ENCODE measurements around the gene CSMD2. TPM values are rescaled to one million over a fixed set of nuclear protein-coding genes. Genes with fewer than 3 reads are reported as not detected.
A peak's percentile ranks its signal among the peaks of the same experiment; 100 is the strongest.

The CSMD2 gene
- total RNA-seq, 1 donor from 2014 or later = 1.8 TPM

DNA sequence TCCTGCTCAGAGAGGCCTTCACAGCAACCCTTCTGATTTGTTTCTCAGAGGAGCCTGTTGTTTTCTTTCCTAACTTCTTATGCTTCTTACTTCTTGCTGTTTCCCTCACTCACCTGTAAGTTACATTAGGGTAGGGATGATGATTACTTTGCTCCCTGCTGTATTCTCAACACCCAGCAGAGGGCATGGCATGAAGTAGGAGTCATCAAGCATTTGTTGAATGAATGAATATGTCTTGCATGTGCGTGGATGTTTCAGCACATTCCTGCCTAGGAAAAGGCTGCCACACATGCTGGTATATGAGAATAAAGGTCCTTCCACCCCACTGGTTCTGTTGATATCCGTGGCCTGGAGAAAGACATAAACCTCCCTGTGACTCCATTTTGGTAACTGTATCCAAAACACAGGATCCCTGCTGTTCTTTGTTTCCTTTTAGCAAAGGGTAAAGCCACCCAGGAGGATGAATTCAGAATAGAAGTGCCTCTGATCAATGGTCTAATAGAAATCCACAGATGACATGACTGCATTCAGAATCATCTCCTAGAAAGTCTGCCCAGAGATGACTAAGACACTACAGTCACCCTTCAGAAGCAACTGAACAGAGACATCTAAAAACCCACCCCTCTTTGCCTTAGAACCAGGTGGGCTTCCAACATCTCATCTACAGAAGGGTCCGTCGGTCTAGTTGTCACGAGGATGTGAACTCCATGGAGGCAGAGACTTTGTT lies 523.8 kb downstream of the CSMD2 start:
- Mint-ChIP-seq H3K27me3 (peaks cover 41% of the 10 kb centered on the region), H3K36me3 (no peaks in the 10 kb centered on the region), H3K4me1 (ENCODE audit: unreplicated experiment) (no peaks in the 10 kb centered on the region), H3K4me3 (no peak overlapping the region), H3K9me3 (no peaks in the 10 kb centered on the region), H3K27ac (no peak overlapping the region)
- DNase-seq (ENCODE audit: extremely low spot score, unreplicated experiment) = no peak
- peak; percentile 64 for TF ChIP-seq CTCF (conservative IDR thresholded peaks at IDR 0.05)

DNA sequence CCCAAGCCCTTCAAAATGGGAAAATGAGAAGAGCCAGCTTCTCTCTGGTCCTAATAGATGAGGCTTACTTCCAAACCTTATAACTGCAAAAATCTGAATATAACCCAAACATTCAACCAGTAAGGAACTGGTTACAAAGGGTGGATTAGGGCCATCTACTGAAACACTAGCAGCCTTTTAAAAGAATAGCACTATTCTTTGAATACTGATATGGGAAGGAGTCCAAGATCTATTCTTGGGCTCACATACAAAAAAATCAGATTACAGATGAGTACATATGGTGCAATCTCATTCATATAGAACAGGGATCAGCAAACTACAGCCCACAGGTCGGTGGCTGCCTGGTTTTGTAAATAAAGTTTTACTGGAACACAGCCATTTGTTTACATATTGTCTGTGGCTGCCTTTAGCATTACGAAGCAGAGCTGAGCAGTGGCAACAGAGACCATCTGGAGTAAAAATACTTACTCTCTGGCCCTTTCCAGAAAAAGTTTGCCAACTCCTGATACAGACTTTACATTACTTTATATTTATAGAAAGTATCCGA lies 524.8 kb downstream of the CSMD2 start:
- no peak for DNase-seq (ENCODE audit: extremely low spot score, unreplicated experiment)
- no peak for TF ChIP-seq CTCF (conservative IDR thresholded peaks at IDR 0.05)
- no peaks in the 10 kb centered on the region for H3K4me1 Mint-ChIP-seq (ENCODE audit: unreplicated experiment)
- H3K36me3 Mint-ChIP-seq = no peaks in the 10 kb centered on the region
- H3K4me3 Mint-ChIP-seq = no peak overlapping the region
- H3K27me3 Mint-ChIP-seq = peaks cover 41% of the 10 kb centered on the region
- H3K27ac Mint-ChIP-seq = no peak overlapping the region
- no peaks in the 10 kb centered on the region for H3K9me3 Mint-ChIP-seq

DNA sequence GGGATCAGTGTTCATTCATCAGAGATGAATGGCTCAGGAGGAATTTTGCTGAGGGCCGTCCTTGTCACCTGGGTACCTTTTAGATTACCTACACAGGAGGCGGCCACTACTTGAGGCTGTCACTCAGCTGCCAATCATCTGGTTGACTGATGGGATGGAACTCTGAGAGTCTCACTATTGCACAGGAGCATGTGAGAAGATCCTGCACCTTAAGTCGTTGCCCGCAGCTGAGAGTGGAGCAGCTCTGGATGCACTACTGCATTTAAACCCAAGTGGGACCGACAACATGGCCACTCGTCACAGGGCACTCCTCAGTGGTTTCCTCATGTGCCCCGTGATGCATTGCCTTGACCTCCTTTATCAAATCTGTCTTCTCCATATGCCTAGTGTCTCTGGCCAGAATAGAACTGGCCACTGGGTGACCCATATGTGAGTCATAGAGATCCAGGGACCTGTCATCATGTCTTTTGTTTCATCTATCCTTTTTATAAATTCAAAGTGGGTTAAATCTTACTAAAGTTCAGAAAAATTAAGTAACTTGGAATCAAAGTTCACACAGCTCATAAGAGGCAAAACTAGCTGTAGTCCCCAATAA lies 527.1 kb downstream of the CSMD2 start:
- Mint-ChIP-seq H3K36me3 (no peaks in the 10 kb centered on the region), H3K27ac (no peak overlapping the region)

DNA sequence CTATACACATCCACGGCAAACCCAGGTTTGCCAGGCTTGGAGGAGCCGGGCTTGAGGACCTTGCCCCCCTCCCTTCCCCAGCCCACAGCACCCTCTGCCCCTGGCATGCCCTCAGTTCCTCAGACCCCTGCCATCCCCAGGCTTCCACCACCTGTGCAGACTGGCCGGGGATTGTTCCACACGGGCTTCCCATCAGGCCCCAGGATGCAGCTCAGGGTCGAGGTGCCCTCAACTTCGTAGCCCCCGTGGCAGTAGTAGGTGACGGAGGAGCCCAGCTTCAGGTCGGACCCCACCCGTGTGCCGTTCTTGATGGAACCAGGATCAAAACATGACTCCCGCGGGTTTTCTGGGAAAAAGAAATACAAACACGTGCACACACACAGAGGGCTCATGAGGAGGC lies 528.8 kb downstream of the CSMD2 start:
- Mint-ChIP-seq H3K27ac (no peak overlapping the region), H3K36me3 (no peaks in the 10 kb centered on the region), H3K4me1 (ENCODE audit: unreplicated experiment) (no peaks in the 10 kb centered on the region), H3K27me3 (peaks cover 36% of the 10 kb centered on the region), H3K9me3 (no peaks in the 10 kb centered on the region), H3K4me3 (no peak overlapping the region)
- TF ChIP-seq CTCF (conservative IDR thresholded peaks at IDR 0.05) = no peak
- DNase-seq (ENCODE audit: extremely low spot score, unreplicated experiment) = no peak

More for the DNA sequence above, 527.1 kb downstream of the CSMD2 start:
- Mint-ChIP-seq H3K4me1 (ENCODE audit: unreplicated experiment) (no peaks in the 10 kb centered on the region), H3K4me3 (no peak overlapping the region), H3K27me3 (peaks cover 39% of the 10 kb centered on the region), H3K9me3 (no peaks in the 10 kb centered on the region)
- DNase-seq (ENCODE audit: extremely low spot score, unreplicated experiment) = no peak
- TF ChIP-seq CTCF (conservative IDR thresholded peaks at IDR 0.05) = no peak

- TF ChIP-seq CTCF (conservative IDR thresholded peaks at IDR 0.05) = no peak
- H3K4me1 Mint-ChIP-seq (ENCODE audit: unreplicated experiment) = no peaks in the 10 kb centered on the region
- no peak overlapping the region for H3K4me3 Mint-ChIP-seq
- H3K9me3 Mint-ChIP-seq = no peaks in the 10 kb centered on the region
- DNase-seq (ENCODE audit: extremely low spot score, unreplicated experiment) = no peak
- peaks cover 37% of the 10 kb centered on the region for H3K27me3 Mint-ChIP-seq
- H3K27ac Mint-ChIP-seq = no peak overlapping the region
- no peaks in the 10 kb centered on the region for H3K36me3 Mint-ChIP-seq
These were observed 529.6 kb downstream of the CSMD2 start for GRCh38 chr1:33635336-33636012.

Measured in type B pancreatic cell (in vitro differentiated cells).